NT2/D1 (cell line): ENCODE data around the gene CACNA2D3.

Experiments
- DNase-seq: peaks from one replicate; pipeline ENCODE4 v3.0.0-alpha.2; 2011; ENCODE audit warnings: low read depth, low spot score
- H3K27me3 ChIP-seq: 2 replicates; pipeline ENCODE4 v1.6.0; 2011; ENCODE audit warnings: mild to moderate bottlenecking; ENCODE audit not compliant: insufficient read length, insufficient read depth
- H3K36me3 ChIP-seq: 2 replicates; pipeline ENCODE4 v1.6.1; 2011; ENCODE audit warnings: mild to moderate bottlenecking, low read length, mixed read lengths; ENCODE audit not compliant: insufficient read depth, insufficient read length
- H3K4me1 ChIP-seq: 2 replicates; pipeline ENCODE4 v1.5.1; 2011; ENCODE audit not compliant: insufficient read depth, insufficient read length
- H3K4me3 ChIP-seq: 2 replicates; pipeline ENCODE4 v1.5.1; 2011; ENCODE audit warnings: low read depth; ENCODE audit not compliant: insufficient read length
- H3K9ac ChIP-seq: 2 replicates; pipeline ENCODE4 v1.6.0; 2011; ENCODE audit warnings: low read depth; ENCODE audit not compliant: insufficient read length
- H3K9me3 ChIP-seq: 2 replicates; pipeline ENCODE4 v1.5.1; 2011; ENCODE audit warnings: mild to moderate bottlenecking, low read length; ENCODE audit not compliant: insufficient read depth
- SUZ12 ChIP-seq: IDR thresholded peaks from 2 replicates; pipeline ENCODE4 v1.6.1; 2011; ENCODE audit not compliant: insufficient read length, insufficient read depth; ENCODE audit errors: extremely low read depth
- YY1 ChIP-seq: IDR thresholded peaks from 2 replicates; pipeline ENCODE4 v1.6.1; 2011; ENCODE audit not compliant: insufficient read length, insufficient read depth
- ZNF274 ChIP-seq: IDR thresholded peaks from 2 replicates; pipeline ENCODE4 v1.6.1; 2011; ENCODE audit warnings: mild to moderate bottlenecking, low read depth, low read length

The CACNA2D3 gene

GRCh38 chr3:54122324-54123002 lies at the start of gene CACNA2D3:
Gene CACNA2D3, plus strand, starts transcription at chr3:54122552.
- TF ChIP-seq SUZ12 (no peak), ZNF274 (no peak), YY1 (no peak)
- Histone ChIP-seq H3K27me3 (peaks cover 51% of the 10 kb centered on the region), H3K36me3 (no peaks in the 10 kb centered on the region), H3K4me1 (peaks cover 5% of the 10 kb centered on the region), H3K4me3 (peak within 1 kb of the TSS; percentile 65), H3K9me3 (no peaks in the 10 kb centered on the region), H3K9ac (peak within 1 kb of the TSS; percentile 84)
- no peak for DNase-seq

GRCh38 chr3:54073386-54073785 lies 49.0 kb upstream of the CACNA2D3 start:
- no peak for DNase-seq
- Histone ChIP-seq H3K36me3 (no peaks in the 10 kb centered on the region), H3K9me3 (peaks cover 23% of the 10 kb centered on the region), H3K27me3 (no peaks in the 10 kb centered on the region), H3K4me1 (no peaks in the 10 kb centered on the region), H3K4me3 (no peak overlapping the region), H3K9ac (no peak overlapping the region)
- TF ChIP-seq SUZ12 (no peak), YY1 (no peak), ZNF274 (no peak)

GRCh38 chr3:54079314-54079713 lies 43.0 kb upstream of the CACNA2D3 start:
- Histone ChIP-seq H3K9me3 (no peaks in the 10 kb centered on the region; the same call in 1 of the 2 replicates), H3K36me3 (no peaks in the 10 kb centered on the region), H3K9ac (no peak overlapping the region), H3K27me3 (no peaks in the 10 kb centered on the region), H3K4me3 (no peak overlapping the region), H3K4me1 (peaks cover 3% of the 10 kb centered on the region)
- TF ChIP-seq ZNF274 (no peak), SUZ12 (no peak), YY1 (no peak)
- DNase-seq = no peak

GRCh38 chr3:54079730-54080325 lies 42.5 kb upstream of the CACNA2D3 start:
- DNase-seq = no peak
- Histone ChIP-seq H3K4me1 (peaks cover 3% of the 10 kb centered on the region), H3K4me3 (no peak overlapping the region), H3K27me3 (no peaks in the 10 kb centered on the region), H3K9me3 (no peaks in the 10 kb centered on the region; the same call in 1 of the 2 replicates), H3K36me3 (no peaks in the 10 kb centered on the region), H3K9ac (no peak overlapping the region)
- TF ChIP-seq ZNF274 = no peak
- TF ChIP-seq SUZ12 = no peak
- TF ChIP-seq YY1 = no peak

- Histone ChIP-seq H3K36me3 (no peaks in the 10 kb centered on the region), H3K4me1 (peaks cover 3% of the 10 kb centered on the region), H3K4me3 (no peak overlapping the region), H3K9me3 (no peaks in the 10 kb centered on the region; the same call in 1 of the 2 replicates), H3K9ac (no peak overlapping the region), H3K27me3 (no peaks in the 10 kb centered on the region)
- TF ChIP-seq SUZ12 = no peak
- no peak for DNase-seq
Observed at GRCh38 chr3:54083921-54084320, 38.4 kb upstream of the CACNA2D3 start.

- Histone ChIP-seq H3K4me1 (no peaks in the 10 kb centered on the region), H3K4me3 (no peak overlapping the region), H3K9ac (no peak overlapping the region), H3K27me3 (no peaks in the 10 kb centered on the region), H3K36me3 (no peaks in the 10 kb centered on the region), H3K9me3 (no peaks in the 10 kb centered on the region; the same call in 1 of the 2 replicates)
- no peak for TF ChIP-seq YY1
- DNase-seq = no peak
Observed at GRCh38 chr3:54085936-54086335, 36.4 kb upstream of the CACNA2D3 start.

- DNase-seq = no peak
- TF ChIP-seq SUZ12 (no peak), ZNF274 (no peak), YY1 (no peak)
- Histone ChIP-seq H3K9ac (no peak overlapping the region), H3K36me3 (no peaks in the 10 kb centered on the region), H3K4me1 (no peaks in the 10 kb centered on the region), H3K27me3 (no peaks in the 10 kb centered on the region), H3K9me3 (no peaks in the 10 kb centered on the region; the same call in 1 of the 2 replicates), H3K4me3 (no peak overlapping the region)
Observed at GRCh38 chr3:54086652-54087405, 35.5 kb upstream of the CACNA2D3 start.
